CD4-positive, alpha-beta T cell treated with Interleukin-15 for 1 hour (primary cell): ENCODE results near the gene SMAP2.

Source experiments
- DNase-seq: peaks from one replicate; pipeline ENCODE4 v3.0.0-alpha.2; 2020

SMAP2 gene

GRCh38 chr1:40423264-40423642 lies 49.7 kb downstream of the SMAP2 start:
- DNase-seq: peak; percentile 40

- DNase-seq: no peak
Measured at GRCh38 chr1:40423951-40424618, 50.6 kb downstream of the SMAP2 start.

- DNase-seq: no peak
Measured at GRCh38 chr1:40425198-40425597, 51.7 kb downstream of the SMAP2 start.

GRCh38 chr1:40431385-40431784 lies 57.9 kb downstream of the SMAP2 start:
- DNase-seq: no peak

DNA sequence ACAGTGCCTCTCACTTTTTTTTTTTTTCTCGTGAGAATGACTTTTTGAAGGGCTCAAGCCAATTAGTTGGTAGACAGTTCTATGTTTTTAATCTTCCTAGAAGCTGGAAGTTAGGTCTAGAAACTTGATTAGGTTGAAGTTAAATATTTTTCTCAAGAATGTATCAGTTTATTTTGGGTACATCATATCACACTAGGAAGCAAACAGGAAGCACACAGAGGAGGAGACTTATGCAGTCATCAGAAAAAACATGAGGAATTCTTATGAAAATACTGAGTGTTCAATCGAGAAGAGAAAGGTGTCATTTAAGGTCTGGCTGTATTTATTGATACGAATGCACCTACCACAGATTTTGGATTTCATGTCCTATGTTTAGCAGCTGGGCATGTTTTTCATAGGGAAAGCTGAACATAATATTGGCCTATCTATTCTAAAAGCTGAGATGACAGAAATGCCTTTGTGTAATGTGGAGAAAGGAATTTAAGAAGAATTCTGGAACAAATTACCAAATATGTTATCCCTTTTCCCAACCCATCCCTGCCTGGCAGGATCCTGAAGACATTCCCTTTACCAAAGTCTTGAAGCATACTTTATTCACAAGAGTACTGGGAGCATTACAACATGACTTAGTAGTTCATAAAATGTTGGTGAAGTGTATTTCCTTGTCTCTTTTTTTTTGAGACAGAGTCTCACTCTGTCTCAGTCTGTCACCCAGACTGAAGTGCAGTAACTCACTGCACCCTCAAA lies 59.3 kb downstream of the SMAP2 start:
- DNase-seq: no peak

- no peak for DNase-seq
Measured at GRCh38 chr1:40435471-40435870, 61.9 kb downstream of the SMAP2 start.

GRCh38 chr1:40435876-40436275 lies 62.3 kb downstream of the SMAP2 start:
- DNase-seq: no peak

DNA sequence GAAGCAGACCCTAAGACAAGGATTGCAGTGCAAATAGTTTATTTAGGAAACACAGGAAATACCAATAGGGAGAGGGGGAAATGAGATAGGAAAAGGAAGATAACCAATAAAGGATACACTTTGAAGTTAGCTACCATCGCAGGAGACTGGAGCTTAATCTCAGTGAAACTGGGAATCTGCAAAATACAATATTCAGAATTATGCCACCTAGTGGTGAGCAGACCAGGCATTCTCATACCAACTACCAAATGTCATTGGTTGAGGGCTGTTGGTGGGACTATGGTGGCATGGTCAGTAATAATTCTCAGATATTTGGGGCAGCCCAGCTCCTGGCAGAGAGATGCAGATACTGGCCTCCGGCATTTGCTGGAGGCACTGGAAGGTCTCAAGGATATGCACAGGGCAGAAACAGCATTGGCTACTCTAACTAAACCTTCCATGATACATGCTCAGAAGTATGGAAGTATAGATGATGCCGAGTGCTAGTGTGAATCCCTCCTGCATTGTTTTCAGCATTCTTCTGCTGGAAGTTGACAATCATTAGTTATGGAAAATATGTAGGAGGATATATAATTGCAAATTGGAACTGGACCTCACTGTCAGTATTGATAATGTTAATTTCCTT lies 65.0 kb downstream of the SMAP2 start:
- peak; percentile 16 for DNase-seq

GRCh38 chr1:40439247-40439646 lies 65.7 kb downstream of the SMAP2 start:
- DNase-seq: no peak

- peak; percentile 87 for DNase-seq
Measured at GRCh38 chr1:40449684-40450494, 76.4 kb downstream of the SMAP2 start, which contains the start of gene ZFP69B. ZFP69B (plus strand) TSS chr1:40450476; CDS start chr1:40450962, 486 bp downstream.

DNA sequence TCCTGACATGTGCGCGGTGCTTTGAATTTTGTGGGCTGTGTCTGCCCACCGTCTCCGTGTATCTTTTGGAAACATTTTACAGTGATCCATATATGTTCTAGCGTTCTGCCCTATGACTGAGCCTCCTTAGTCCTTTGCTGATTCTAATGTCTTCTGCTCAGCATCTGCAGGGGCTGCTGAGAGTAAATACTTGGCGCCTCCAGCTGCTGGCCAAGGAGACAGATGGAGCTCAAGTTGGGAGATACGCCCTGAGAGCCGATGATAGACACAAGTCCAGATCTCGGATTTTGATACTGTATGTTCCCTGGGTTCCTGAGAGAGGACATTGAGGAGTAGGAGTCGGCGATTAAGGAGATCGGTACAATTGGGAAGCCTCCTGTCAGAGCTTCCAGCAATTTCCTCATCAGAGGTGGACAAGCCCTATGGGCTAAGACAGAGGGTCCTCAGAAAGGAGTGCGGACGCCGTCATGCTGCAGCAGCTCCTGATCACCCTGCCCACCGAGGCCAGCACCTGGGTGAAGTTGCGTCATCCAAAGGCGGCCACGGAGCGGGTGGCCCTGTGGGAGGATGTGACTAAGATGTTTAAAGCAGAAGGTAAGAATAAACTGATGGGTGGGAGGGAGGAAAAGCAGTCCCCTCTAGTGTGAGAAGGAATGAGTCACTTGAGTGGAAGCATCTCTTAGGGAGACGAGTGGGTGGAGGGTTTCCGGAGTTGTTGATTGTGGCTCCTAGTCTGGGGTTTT lies 77.1 kb downstream of the SMAP2 start:
- peak; percentile 74 for DNase-seq

GRCh38 chr1:40451238-40451585 lies 77.7 kb downstream of the SMAP2 start:
- no peak for DNase-seq

GRCh38 chr1:40454873-40455272 lies 81.3 kb downstream of the SMAP2 start:
- DNase-seq: no peak

- no peak for DNase-seq
Measured at GRCh38 chr1:40462956-40463590, 89.5 kb downstream of the SMAP2 start.

GRCh38 chr1:40469327-40469726 lies 95.8 kb downstream of the SMAP2 start:
- no peak for DNase-seq
